ENCODE measurements around the gene AQR.

- TF ChIP-seq EZH2 (IDR thresholded peaks at IDR 0.05; ENCODE audit: low read depth, unreplicated experiment): no peak
- TF ChIP-seq, protein P1, sequence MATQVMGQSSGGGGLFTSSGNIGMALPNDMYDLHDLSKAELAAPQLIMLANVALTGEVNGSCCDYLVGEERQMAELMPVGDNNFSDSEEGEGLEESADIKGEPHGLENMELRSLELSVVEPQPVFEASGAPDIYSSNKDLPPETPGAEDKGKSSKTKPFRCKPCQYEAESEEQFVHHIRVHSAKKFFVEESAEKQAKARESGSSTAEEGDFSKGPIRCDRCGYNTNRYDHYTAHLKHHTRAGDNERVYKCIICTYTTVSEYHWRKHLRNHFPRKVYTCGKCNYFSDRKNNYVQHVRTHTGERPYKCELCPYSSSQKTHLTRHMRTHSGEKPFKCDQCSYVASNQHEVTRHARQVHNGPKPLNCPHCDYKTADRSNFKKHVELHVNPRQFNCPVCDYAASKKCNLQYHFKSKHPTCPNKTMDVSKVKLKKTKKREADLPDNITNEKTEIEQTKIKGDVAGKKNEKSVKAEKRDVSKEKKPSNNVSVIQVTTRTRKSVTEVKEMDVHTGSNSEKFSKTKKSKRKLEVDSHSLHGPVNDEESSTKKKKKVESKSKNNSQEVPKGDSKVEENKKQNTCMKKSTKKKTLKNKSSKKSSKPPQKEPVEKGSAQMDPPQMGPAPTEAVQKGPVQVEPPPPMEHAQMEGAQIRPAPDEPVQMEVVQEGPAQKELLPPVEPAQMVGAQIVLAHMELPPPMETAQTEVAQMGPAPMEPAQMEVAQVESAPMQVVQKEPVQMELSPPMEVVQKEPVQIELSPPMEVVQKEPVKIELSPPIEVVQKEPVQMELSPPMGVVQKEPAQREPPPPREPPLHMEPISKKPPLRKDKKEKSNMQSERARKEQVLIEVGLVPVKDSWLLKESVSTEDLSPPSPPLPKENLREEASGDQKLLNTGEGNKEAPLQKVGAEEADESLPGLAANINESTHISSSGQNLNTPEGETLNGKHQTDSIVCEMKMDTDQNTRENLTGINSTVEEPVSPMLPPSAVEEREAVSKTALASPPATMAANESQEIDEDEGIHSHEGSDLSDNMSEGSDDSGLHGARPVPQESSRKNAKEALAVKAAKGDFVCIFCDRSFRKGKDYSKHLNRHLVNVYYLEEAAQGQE (IDR thresholded peaks at IDR 0.05; ENCODE audit: unreplicated experiment): no peak
- no peak for TF ChIP-seq CTCF (conservative IDR thresholded peaks at IDR 0.05; ENCODE audit: low read depth in 2 of 2)
- TF ChIP-seq JUNB (IDR thresholded peaks at IDR 0.05; ENCODE audit: unreplicated experiment): no peak
- TF ChIP-seq EZH2phosphoT487 (IDR thresholded peaks at IDR 0.05; ENCODE audit: unreplicated experiment): no peak
- TF ChIP-seq CREB1 (CRISPR knock-in tag; IDR thresholded peaks at IDR 0.05; ENCODE audit: low read depth): no peak
- no peak for TF ChIP-seq POLR2AphosphoS5 (IDR thresholded peaks at IDR 0.05; ENCODE audit: low read depth)
- TF ChIP-seq STAT1 (IDR thresholded peaks at IDR 0.05; ENCODE audit: unreplicated experiment): no peak
Measured at GRCh38 chr15:34886134-34886533, 83.4 kb downstream of the AQR start.

Measured in GM23338 (cell line).